Measurements from ENCODE around the gene GDA.
A peak's percentile ranks its signal among the peaks of the same experiment; 100 is the strongest.
"Not testable (repeated sequence)": the region's sequence is repeated elsewhere in the genome, so short reads cannot be mapped to it uniquely, and the experiment has no call there.

The GDA gene

GRCh38 chr9:72289401-72289800, 140.2 kb downstream of the GDA start:
- peak; percentile 30 for DNase-seq

- DNase-seq: no peak
These were observed 141.1 kb downstream of the GDA start for GRCh38 chr9:72290311-72290710.

GRCh38 chr9:72291576-72291975, 142.3 kb downstream of the GDA start:
- not testable (repeated sequence) for DNase-seq

- DNase-seq: peak; percentile 67
These were observed 143.0 kb downstream of the GDA start for GRCh38 chr9:72292256-72292682.

GRCh38 chr9:72292874-72293607, 143.8 kb downstream of the GDA start:
- peak; percentile 90 for DNase-seq

- DNase-seq: peak; percentile 69
These were observed 145.7 kb downstream of the GDA start for GRCh38 chr9:72294936-72295335.

GRCh38 chr9:72297516-72297915, 148.3 kb downstream of the GDA start:
- DNase-seq: no peak

- DNase-seq: no peak
These were observed 149.9 kb downstream of the GDA start for GRCh38 chr9:72299017-72299603.

GRCh38 chr9:72300873-72301272, 151.6 kb downstream of the GDA start:
- peak; percentile 62 for DNase-seq
